Right lobe of liver (tissue), 6 donors: ENCODE data around the gene ZMAT5. TPM values are rescaled to one million over a fixed set of nuclear protein-coding genes. Genes with fewer than 3 reads are reported as not detected.

Experiments used
- ATAC-seq, 4 donors: fragments of 200-7000 bp; cut with Tn5 transposase; one replicate each; pipeline ENCODE4 v1.9.1; 2020; ENCODE audit warnings: mild to moderate bottlenecking in 4 of 4, moderate library complexity in 4 of 4
- DNase-seq, 3 donors: peaks; one replicate each; pipeline ENCODE4 v3.0.0-alpha.2; 2020
- H3K27ac ChIP-seq, 3 donors: fragments of 200-600 bp; one replicate each; pipeline ENCODE4 v1.8.0; 2022
- H3K27me3 ChIP-seq, 2 donors: fragments of 200-600 bp; one replicate each; pipeline ENCODE4 v1.8.0; 2022
- H3K36me3 ChIP-seq, 4 donors: fragments of 200-600 bp; sonication (generic) in 1 of 4; one replicate each; pipeline versions ENCODE4 v1.5.1 to v1.8.0; 2017 to 2022; ENCODE audit warnings: control low read depth in 1 of 4
- H3K4me1 ChIP-seq, 4 donors: fragments of 200-600 bp; sonication (generic) in 1 of 4; one replicate each; pipeline versions ENCODE4 v1.5.1 to v1.8.0; 2017 to 2022; ENCODE audit warnings: control low read depth in 1 of 4
- H3K4me3 ChIP-seq, 3 donors: fragments of 200-600 bp; one replicate each; pipeline ENCODE4 v1.8.0; 2022
- H3K9me3 ChIP-seq, 4 donors: fragments of 200-600 bp; sonication (generic) in 1 of 4; one replicate each; pipeline versions ENCODE4 v1.5.1 to v1.8.0; 2017 to 2022; ENCODE audit warnings: control low read depth in 1 of 4
- POLR2A ChIP-seq: fragments of 450-650 bp; IDR thresholded peaks from one replicate; pipeline ENCODE4 v1.6.1; 2017; ENCODE audit warnings: antibody characterized with exemption, mild to moderate bottlenecking
- WGBS: methylation state at CpG from one replicate; pipeline ENCODE4 v1.1.6; 2018; ENCODE audit warnings: low coverage, low lambda C conversion rate; ENCODE audit not compliant: insufficient coverage; ENCODE audit errors: missing lambda C conversion rate; 5-methylcytosine and 5-hydroxymethylcytosine counted together
- intact Hi-C, 2 donors: fragments of 100-400 bp; cut with DNase I; formaldehyde crosslinking; loops; one replicate each; pipeline versions ENCODE4 v1.11.2 to v1.14.1; 2022
- total RNA-seq, 6 experiments: library from RNA; depleted of rRNA in 2 of 6; stranded (reverse); fragments of >200 nt in 2 of 6; fragmentation: NEBNext Ultra II Directional in 3 of 6; extraction: Animal tissue kit (Norgen Biotek cat#: 25700) in 3 of 6; gene quantifications; one replicate each; pipeline versions ENCODE4 v1.1.0 to v1.2.4, GENCODE V29; 2016 to 2023
- TF ChIP-seq, protein P1 (sequence below), 4 donors: fragments of 200-600 bp in 3 of 4; fragments of 450-650 bp in 1 of 4; IDR thresholded peaks; one replicate each; pipeline versions ENCODE4 v1.5.1 to v1.8.0; 2016 to 2022; ENCODE audit warnings: antibody characterized with exemption in 4 of 4, mild to moderate bottlenecking in 2 of 4
- donor health status: DM: no; HTN: yes; CAD: no.
- donor health status: DM: no; HTN: no; CAD: no.
- donor health status: DM: no; HTN: no; CAD: no.
- donor health status: DM: no; HTN: yes; CAD: no.
- donor health status: DM: no; HTN: yes; CAD: no.

Gene ZMAT5
- total RNA-seq, 6 experiments from 2014 or later = 8.9 to 20.5 (median 13.7) TPM

DNA sequence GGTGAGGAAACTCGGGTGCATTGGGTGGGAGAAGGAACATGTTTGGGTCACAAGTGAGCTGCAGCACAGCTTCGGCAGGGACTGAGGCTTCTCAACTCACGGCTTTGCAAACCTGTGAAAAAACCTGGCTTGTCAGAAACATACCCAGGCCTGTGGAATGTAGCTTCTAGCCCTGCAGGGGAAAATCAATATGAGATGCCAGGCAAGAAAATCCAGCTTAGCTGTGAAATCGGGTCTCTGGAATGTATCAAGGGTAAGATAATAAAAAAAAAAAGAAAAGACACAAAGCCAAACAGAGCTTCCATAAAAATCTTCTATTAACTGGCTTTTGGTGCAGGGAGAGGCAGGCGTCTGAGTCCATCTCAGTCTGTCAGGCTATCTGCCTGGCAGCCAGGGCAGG, 28.9 kb upstream of the ZMAT5 start:
- no peak for DNase-seq
- peaks cover 0 to 39% (median 12%) of the 10 kb centered on the region in 4 donors for H3K36me3 ChIP-seq

DNA sequence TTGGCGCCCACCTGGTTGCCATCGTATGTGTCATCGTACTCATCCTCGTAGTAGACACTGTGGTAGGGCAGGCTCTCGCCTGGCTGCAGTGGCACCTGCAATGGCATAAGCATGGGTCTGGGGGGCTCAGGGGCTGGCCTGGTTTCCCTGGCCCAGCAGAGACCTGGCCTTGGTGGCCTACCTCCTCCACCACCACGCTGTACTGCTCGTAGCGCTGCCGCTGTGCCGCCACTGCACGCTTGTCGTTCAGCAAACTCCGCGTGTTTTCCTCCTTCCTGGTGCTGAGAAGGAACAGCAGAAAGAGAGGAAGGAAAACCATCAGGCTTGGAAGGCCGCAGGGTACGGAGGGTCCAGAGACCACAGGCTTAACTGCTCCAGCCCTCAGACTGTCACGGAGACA, 26.6 kb upstream of the ZMAT5 start:
- 94% methylated on average over 3 of the region's 17 CpGs for WGBS
- no peaks in the 10 kb centered on the region for H3K27me3 ChIP-seq
- peaks cover 0 to 54% (median 26%) of the 10 kb centered on the region in 4 donors for H3K36me3 ChIP-seq
- TF ChIP-seq, protein P1, sequence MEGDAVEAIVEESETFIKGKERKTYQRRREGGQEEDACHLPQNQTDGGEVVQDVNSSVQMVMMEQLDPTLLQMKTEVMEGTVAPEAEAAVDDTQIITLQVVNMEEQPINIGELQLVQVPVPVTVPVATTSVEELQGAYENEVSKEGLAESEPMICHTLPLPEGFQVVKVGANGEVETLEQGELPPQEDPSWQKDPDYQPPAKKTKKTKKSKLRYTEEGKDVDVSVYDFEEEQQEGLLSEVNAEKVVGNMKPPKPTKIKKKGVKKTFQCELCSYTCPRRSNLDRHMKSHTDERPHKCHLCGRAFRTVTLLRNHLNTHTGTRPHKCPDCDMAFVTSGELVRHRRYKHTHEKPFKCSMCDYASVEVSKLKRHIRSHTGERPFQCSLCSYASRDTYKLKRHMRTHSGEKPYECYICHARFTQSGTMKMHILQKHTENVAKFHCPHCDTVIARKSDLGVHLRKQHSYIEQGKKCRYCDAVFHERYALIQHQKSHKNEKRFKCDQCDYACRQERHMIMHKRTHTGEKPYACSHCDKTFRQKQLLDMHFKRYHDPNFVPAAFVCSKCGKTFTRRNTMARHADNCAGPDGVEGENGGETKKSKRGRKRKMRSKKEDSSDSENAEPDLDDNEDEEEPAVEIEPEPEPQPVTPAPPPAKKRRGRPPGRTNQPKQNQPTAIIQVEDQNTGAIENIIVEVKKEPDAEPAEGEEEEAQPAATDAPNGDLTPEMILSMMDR (IDR thresholded peaks at IDR 0.05) = no peak
- no peak for TF ChIP-seq POLR2A
- ATAC-seq (no peak), DNase-seq (no peak)
- intact Hi-C loops = no loop called here
- peaks cover 0 to 32% (median 8%) of the 10 kb centered on the region in 4 donors for H3K4me1 ChIP-seq
- no peak overlapping the region for H3K27ac ChIP-seq
- H3K9me3 ChIP-seq = no peaks in the 10 kb centered on the region
- no peak overlapping the region for H3K4me3 ChIP-seq

More for the DNA sequence above, 28.9 kb upstream of the ZMAT5 start:
- no peak overlapping the region for H3K27ac ChIP-seq
- no peaks in the 10 kb centered on the region for H3K9me3 ChIP-seq
- intact Hi-C loops = no loop called here
- WGBS = 61% methylated on average over 3 of the region's 5 CpGs
- H3K4me3 ChIP-seq = no peak overlapping the region
- peaks cover 0 to 51% (median 16%) of the 10 kb centered on the region in 4 donors for H3K4me1 ChIP-seq
- TF ChIP-seq, protein P1 (IDR thresholded peaks at IDR 0.05) = no peak
- TF ChIP-seq POLR2A = no peak
- ATAC-seq = no peak
- H3K27me3 ChIP-seq = no peaks in the 10 kb centered on the region

DNA sequence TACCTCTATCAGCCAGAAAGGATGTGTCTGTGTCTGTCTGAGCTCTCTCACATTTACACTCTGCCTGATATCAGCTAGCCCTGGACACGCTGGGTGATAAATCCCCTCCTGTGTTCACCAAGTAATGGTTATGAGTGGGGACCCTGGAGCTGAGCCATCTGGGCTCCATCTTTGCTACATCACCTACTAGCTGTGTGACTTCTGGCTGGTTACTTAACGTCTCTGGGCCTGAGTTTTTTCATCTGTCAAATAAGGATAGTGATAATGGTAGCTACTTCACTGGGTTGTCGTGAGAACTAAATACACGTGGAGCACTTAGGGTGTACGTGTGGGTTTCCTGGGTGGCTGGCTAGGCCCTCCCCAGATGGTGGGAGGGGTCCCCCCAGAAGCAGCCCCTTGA, 23.3 kb upstream of the ZMAT5 start:
- ATAC-seq = no peak
- Histone ChIP-seq H3K9me3 (no peaks in the 10 kb centered on the region), H3K4me3 (no peak overlapping the region), H3K36me3 (peaks cover 0 to 59% (median 29%) of the 10 kb centered on the region in 4 donors), H3K4me1 (peaks cover 0 to 35% (median 3%) of the 10 kb centered on the region in 4 donors), H3K27me3 (no peaks in the 10 kb centered on the region), H3K27ac (no peak overlapping the region)
- DNase-seq = no peak
- no peak for TF ChIP-seq POLR2A
- TF ChIP-seq, protein P1 (IDR thresholded peaks at IDR 0.05) = no peak
- intact Hi-C loops = no loop called here
- 80% methylated on average over 2 of the region's 5 CpGs for WGBS

DNA sequence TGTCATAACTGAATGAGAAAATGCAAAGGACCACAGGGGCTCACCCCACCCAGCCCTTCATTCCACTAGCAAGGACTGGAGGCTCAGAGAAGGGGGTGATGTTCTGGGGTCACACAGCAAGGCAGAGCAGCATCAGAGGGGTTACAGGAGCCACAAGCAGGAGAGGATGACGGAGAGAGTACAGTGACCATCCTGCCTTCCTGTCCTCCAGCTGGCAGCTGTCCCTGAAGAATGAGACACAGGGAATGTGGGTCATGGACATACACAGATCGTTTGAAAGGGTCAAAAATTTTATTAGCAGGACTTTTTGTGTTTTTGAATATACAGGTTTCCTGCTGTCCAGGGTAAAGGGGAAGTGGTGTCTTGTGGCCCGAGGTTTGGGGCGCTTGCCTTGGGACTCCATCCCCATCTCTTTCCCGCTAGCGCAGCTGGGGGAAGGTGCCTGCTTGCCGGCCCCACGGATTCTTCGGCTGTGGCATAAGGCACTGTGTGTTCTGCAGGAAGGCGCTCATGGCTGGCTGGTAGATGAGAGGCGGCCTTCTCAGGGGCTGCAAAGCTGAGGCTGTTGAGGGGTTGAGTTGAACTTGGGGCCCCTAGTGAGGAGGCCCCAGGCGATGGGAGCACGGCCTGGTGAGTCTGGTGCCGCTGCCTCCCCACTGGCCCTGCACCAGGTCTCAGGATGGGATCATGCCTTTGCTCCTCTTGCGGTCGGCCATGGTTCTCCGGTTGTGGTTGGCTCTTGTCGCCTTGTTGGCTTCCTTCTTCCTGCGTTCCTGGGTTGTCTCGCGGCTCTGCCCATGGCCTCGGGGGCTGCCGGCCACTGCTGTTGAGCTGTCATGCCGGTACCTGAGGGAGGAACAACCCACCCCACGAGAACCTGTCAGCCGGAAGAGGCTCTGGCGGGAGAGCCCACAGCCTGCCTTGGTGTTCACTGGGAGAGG, 21.8 kb upstream of the ZMAT5 start:
- ATAC-seq = no peak
- WGBS = 40% methylated on average over 4 of the region's 27 CpGs
- no peak for DNase-seq
- Histone ChIP-seq H3K4me1 (peaks cover 0 to 48% (median 8%) of the 10 kb centered on the region in 4 donors), H3K27me3 (no peaks in the 10 kb centered on the region), H3K9me3 (no peaks in the 10 kb centered on the region), H3K36me3 (peaks cover 0 to 55% (median 29%) of the 10 kb centered on the region in 4 donors), H3K27ac (peak overlapping the region in 1 of 3 donors; percentile 33), H3K4me3 (no peak overlapping the region)
- intact Hi-C loops = no loop called here
- TF ChIP-seq POLR2A = no peak
- TF ChIP-seq, protein P1 (IDR thresholded peaks at IDR 0.05) = no peak
